CD4-positive, alpha-beta T cell treated with Interleukin-1 beta for 1 hour (primary cell): Measurements from ENCODE around the gene EVPLL.
"Not testable (repeated sequence)": the region's sequence is repeated elsewhere in the genome, so short reads cannot be mapped to it uniquely, and the experiment has no call there.

Source experiments
- DNase-seq, 2 donors: peaks; one replicate each; pipeline ENCODE4 v3.0.0-alpha.2; 2020 to 2022

Gene EVPLL

DNA sequence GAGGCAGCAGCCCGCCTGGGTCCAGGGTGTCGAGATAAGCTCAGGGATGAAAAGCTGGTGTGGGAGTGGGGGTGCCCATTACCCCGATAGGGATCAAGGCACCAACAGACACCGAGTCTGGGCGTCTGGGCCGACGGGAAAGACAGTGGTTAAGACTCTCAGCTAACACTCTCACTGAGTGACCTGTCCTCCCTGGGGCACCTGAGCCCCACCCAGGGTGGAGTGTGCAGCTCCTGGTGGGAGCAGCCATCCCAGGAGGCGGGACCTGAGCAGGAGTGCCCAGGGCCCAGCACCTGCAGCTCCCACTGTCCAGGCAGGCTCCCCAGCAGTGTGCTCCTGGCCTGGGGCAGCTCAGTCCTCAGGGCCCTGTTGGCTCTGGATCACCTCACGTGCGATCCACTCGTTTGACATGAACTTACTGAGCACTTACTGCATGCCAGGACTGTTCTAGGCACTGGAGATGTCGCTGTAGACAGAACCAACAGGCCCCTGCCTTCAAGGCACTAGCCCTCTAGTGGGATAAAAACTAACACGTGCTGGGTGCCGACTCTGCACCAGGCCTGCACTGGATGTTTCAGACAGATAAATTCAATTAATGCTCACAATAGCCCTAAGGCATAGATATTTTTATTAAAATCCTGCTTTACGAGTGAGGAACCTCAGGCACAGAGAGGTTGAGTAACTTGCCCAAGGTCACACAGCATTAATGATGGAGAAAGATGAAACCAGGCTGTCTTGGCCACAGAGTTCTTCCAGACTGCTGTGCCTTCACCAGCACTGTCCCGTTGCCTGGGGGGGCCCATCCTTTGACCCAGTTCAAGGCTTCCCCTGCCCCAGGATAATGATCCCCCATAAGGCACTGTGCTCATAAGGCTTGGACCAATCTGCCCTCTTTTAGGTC is 1.9 kb downstream of the EVPLL start:
- DNase-seq: no peak

DNA sequence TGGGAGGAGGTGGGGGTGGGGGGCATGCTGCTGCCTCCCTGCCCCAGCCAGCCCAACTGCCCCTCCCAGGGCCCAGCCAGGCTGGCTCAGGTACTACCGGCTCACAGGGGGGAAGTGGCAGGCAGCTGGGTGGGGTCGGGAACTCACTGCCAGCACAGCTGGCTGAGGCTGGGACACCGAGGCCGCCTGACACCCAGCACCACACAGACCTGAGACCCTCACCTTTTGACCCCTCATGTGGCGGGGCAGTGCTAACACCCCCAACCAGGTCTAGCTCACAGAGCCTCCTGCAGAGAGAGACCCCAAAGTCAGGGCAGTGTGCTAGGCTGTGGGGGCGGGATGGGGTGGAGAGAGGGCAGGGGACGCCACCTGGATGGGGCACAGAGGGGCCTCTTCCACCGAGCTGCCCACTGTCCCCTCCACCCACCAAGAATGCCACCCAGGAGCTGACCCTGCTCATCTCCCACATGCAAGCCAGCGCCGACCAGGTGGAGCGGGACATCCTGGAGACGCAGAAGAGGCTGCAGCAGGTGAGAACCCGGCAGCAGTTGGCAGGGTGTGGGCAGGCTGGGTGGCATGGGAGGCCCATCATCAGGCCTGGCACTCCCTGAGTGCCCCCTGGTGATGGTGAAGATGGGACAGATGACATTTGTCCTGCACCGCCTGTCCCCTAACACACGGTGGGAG is 3.0 kb downstream of the EVPLL start:
- no peak for DNase-seq

DNA sequence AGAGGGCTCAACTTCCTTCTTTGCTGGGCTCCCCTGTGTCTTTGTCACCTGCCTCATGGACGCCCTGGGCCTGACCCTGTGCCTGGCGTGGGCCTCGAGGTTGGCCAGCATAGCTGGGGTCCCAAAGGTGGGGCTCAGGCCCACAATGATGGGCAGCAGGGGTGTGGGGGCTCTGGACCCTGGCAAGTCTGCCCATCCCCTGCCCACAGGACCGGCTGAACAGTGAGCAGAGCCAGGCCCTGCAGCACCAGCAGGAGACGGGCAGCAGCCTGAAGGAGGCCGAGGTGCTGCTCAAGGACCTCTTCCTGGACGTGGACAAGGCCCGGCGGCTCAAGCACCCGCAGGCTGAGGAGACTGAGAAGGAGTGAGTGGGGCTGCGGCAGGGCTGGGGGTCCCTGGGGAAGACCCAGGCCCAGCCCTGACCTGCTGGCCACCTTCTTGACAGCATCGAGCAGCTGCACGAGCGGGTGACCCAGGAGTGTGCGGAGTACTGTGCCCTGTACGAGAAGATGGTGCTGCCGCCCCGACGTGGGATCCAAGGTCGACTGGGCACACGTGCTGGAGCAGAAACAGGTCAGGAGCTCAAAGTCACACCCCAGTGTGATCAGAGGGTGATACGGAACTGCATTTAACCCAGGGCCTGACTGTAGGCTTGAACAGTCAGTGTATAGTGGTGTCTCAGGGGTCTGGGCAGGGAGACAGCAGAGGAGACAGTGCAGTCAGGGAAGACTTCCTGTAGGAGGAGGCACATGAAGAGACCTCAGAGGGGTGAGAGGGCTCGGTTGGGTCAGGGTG is 3.8 kb downstream of the EVPLL start:
- no peak for DNase-seq

DNA sequence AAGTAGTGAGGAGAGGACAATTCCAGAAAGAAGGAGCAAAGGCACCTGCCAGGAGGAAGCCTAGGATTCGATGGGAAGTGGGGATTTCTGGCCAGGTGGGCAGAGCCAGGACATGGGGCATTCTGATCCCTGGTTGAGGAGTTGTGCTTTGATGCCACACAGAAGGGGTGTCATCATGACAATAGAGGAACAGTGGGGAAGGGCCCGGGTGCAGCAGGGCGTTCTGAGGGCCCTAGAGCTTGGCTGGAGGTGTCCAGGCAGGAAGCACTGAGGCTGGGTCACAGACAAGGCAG is 4.3 kb downstream of the EVPLL start:
- no peak for DNase-seq

DNA sequence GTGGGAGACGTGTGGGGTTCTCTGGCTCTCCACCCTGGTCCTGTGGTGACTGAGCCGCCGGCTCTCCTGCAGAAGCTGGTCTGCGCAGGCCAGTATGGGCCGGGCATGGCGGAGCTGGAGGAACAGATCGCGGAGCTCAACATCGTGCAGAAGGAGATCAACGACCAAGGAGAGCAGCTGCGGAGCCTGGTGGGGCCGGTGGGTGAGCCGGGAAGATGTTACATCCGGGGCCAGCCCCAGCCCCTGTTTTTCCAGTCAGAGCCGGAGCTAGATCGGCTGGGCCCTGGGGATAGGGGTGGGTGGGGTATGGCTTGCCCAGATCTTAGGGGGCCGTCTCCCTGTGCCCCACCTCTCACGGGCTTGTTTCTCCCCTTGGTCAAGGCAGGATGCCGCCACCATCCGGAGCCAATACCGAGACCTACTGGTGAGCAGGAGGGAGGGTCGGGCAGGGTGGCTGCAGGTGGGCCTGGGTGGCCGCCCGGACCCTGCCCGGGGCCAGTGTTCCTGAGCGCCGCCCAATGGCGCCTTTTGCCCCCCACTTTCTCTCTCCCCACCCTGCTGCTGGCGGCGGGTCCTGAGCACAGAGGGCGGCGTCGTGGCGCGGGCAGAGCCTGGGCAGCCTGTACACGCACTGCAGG is 5.0 kb downstream of the EVPLL start:
- DNase-seq: no peak

DNA sequence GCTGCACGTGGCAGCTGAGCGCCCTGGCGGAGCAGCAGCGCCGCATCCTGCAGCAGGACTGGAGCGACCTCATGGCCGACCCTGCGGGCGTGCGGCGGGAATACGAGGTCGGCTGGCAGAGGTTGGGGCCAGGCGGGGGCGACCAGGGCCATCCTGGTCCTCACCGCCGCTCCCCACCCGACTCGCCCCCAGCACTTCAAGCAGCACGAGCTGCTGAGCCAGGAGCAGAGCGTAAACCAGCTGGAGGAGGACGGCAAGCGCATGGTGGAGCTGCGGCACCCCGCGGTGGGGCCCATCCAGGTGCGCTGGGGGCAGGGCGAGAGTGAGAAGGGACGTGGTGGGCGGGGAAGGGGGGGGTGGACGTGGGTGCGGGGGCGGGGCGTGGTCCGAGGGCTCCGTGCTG is 5.5 kb downstream of the EVPLL start:
- DNase-seq: peak in 1 of 2 donors; percentile 9

DNA sequence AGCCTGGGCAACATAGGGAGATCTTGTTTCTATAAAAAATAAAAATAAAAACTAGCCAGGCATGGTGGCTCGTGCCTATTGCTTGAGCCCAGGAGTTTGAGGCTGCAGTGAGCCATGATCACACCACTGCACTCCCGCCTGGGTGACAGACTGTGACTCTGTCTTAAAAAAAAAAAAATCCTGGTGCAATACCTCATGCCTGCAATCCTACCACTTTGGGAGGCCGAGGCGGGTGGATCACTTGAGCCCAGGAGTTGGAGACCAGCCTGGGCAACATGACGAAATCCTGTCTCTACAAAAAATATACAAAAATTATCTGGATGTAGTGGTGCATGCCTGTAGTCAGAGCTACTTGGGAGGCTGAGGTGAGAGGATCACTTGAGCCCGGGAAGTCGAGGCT is 6.7 kb downstream of the EVPLL start:
- DNase-seq: not testable (repeated sequence)

DNA sequence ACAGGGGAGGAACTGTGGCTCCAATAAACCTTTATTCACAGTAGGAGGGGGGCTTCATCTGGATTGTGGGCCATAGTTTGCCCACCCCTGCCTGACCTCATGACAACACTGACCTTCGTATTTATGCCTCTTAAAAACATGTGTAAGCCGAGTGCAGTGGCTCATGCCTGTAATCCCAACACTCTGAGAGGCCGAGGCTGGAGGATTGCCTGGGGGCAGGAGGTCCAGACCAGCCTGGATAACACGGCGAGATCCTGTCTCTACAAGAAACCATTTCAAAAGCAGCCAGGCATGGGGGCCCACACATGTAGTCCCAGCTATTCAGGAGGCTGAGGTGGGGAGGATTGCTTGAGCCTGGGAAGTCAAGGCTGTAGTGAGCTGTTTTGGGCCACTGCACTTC is 10.0 kb downstream of the EVPLL start:
- not testable (repeated sequence) for DNase-seq

DNA sequence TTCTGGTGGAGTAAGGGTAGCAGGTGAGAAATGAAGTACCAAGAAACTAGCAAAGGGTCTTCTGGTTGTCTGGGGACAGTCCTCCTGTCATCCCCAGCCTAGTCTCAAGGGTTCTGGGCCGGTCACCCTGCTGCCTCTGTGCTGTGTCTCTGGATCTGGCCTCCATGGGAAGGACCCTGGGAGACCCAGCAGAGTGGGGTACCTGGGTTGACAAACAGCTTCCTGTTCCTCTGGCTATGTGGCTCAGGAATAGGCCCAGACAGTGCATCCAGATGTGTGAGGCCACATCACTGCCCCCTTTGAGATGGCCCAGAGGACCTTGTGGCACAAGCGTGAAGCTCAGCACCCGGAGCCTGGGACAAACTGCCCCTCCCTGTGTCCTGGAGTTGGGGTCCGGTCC is 10.7 kb downstream of the EVPLL start:
- DNase-seq: not testable (repeated sequence)

DNA sequence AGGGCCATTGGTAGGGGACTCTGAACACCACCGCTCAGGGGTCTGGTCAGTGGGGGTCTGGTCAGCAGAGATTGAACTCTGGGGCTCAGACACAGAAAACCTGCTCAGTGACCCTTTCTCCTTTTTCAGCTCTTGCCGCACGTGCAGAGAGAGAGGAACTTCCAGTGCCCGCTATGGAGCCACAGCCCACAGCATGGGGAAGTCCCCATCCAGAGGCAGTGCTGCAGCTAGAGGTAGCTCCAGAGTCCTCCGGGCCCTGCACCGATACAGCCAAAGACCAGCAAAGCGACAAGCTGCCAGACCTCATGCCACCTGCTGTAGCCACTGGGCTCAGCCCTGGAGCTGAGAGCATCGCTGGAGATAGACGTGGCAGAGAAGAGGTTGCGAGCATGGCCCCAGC is 11.2 kb downstream of the EVPLL start:
- not testable (repeated sequence) for DNase-seq

DNA sequence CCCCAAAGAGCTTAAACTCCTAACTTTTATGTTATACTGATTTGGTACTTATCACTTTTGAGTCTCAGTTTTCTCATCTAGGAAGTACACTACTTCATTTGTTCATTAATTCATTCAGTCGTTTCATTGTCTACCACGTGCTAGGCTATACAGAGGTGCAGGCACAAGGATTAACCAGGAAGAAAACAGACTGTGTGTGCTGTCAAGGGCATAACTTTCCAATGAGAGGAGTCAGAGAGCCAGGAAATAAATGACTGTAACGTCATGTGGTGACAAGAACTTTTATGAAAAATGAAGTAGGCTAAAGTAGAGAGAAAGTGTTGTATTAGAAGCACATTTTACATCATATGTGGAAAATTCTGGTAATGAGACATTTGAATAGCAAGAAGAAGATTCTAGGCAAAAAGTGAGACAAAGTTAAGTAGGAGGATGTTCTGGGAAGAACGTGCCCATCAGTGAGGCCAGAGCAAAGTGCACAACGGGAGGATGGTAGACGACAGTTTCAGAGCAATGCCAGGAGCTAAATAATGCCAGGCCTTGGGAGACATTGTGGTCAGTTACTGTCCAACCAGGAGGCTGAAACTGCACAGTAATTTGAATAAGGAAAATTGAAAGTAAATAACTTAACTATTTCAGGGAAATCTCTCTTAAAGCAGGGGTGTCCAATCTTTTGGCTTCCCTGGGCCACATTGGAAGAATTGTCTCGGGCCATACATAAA is 24.5 kb downstream of the EVPLL start:
- not testable (repeated sequence) for DNase-seq

DNA sequence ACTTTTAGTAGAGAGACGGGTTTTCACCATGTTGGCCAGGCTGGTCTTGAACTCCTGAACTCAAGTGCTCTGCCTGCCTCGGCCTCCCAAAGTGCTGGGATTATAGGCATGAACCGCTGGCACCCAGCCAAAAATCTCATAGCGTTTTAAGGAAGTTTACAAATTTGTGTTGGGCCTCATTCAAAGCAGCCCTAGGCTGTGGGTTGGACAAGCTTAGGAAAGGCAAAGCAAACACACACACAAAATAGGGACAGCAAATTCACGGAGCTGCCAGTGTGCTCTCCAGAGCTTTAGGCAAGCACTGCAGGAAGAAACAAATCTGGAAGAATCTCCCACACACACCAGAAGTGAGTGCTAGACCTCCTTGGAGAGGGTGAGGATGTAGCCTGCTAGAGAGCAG is 25.6 kb downstream of the EVPLL start:
- DNase-seq: not testable (repeated sequence)

DNA sequence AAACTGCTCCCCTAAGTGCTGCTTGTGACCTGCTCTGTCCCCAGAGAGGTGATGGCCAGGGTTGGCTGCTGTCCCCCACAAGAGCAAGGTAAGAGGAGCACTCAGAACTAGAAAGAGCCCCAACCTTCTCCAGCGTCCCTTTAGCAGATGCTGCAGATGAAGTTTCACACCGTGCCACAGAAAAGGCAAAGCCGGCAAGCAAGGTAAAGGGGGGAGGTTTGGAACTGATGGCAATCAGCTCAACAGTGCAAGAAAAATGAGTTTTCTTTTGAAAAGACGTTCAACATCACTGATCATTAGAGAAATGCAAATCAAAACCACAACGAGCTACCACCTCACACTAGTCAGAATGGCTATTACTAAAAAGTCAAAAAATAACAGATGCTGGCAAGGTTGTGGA is 26.0 kb downstream of the EVPLL start:
- not testable (repeated sequence) for DNase-seq

DNA sequence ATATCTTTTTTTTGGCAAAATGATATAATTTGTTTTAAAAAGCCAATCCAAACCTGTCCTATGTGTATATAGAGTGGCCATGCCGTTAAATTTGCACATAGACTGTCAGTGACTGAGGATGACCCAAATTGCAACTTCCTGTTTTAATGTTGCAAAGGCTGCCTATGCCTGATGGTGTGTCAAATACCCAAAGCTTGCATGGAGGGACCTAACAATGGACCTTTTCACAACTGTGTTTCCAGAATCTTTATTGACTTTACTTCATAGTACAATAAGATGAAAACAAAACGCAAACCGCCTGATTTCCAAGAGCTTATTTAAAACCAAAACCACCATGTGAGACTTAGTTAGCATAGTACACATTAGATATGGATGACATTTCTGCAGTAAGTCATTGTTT is 31.3 kb downstream of the EVPLL start:
- DNase-seq: not testable (repeated sequence)

DNA sequence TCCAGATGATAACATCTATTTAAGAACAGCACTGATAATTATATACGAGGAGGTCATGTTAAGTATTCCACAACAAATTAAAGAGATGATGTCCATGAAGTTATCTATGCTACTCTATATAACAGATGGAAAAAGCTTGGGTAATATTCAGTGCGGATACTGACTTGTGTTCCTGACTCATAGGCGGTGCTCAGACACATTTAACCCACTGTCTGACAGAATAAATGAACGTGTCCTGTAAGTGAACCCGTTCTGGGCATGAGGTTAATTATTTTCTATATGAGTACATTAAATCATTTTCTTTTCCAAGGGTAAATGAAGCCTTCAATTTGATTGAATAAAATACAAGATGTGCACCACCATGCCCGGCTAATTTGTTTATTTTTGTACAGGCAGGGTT is 31.7 kb downstream of the EVPLL start:
- DNase-seq: not testable (repeated sequence)

DNA sequence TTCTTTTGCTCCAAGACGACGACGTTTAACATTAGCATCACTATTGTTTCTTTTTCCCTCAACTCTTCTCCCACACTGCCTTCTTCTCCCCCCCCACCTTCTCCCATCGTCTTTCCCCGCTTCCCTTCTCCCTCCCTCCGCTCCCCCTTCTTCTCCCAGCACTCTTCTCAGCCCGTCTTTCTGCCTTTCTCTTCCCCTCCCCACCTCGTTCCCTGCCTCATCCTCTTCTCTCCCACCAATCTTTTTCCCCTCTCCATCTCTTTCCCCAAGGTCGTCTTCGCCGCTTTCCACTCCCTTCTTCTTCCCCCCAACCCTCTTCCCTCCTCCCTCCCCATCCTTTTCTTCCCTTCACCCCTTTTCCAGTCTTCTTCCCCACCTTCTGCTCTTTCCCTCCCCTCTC is 33.2 kb downstream of the EVPLL start:
- not testable (repeated sequence) for DNase-seq

DNA sequence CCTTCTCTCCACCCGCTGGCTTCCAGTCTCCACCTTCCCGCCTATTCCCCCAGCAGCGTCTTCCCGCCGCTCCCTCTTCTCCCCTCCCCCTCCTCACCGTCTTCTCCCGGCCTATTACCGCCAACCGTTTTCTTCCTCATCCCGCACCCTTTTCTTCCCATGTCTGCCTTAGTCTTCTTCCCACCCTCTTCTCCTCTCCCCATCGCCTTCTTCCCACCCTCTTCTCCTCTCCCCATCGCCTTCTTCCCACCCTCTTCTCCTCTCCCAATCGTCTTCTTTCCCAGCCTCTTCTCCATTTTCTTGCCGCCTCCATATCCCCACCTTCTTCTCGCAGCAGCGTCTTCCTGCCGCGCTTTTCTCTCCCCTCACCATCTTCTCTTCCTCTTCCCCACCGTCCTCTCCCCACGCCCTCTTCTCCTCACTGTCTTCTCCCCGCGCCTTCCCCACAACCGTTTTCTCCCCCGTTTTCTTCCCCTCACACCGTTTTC is 33.8 kb downstream of the EVPLL start:
- DNase-seq: not testable (repeated sequence)

DNA sequence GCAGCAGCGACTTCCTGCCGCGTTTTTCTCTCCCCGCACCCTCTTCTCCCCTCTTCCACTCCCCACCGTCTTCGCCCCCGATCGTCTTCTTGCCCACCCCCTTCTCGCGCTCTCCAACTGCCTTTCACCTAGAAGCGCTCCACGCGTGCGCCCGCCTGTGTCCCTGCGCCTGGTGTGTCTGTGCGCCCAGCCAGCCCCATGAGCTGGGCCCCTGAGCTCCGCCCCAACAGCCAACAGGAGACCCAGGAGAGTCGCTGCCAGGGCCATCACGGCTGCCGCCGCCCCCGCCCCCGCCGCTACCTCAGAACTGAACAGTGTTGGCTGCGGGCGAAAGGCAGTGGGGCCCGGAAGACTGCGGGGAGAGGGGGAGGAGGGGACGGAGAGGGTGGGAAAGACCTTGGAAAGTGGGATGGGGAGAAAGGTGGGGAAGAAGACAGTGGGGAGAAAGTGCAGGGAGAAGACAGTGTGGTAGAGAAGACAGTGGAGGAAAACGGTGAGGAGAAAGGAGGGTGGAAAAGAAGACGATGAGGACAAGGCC is 34.5 kb downstream of the EVPLL start:
- peak in 1 of 2 donors; percentile 40 for DNase-seq

DNA sequence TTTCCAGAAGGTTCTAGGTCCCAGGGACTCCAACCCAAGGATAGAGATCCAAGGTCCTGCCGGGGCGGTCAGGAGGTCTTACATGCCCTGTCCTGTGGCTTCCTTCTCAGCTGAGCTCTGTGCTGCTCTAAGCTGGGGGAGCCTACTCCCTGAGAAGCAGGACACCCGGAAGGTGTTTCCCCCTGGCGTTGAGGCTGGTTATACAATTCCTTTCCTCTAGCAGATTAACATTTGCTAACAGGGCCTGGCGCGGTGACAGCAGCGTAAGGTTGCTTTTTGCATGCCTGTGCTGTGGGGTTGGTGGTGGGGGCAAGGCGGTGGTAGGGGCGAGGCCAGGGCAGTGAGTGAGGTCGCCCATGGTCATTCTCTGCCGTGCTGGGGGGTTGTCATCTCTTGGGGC is 43.9 kb downstream of the EVPLL start:
- not testable (repeated sequence) for DNase-seq

DNA sequence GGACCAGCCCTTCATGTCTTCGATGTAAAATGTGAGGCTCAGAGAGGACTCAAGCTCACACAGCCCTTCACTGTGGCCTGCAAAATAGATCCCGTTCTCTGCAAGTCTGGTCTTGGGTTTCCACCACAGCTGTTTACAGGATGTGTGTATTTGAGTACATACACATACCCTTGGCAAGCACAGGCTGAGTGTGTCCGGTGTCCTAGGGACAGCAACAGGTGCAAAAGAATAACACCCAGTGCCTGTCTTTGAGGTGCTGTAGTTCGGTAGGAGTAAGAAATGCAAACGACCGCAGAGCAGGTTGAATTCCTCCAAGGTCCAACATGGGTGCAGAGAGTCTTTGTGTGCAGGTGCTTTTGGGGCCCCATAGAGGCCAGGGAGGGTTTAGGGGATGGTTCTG is 44.9 kb downstream of the EVPLL start:
- not testable (repeated sequence) for DNase-seq

DNA sequence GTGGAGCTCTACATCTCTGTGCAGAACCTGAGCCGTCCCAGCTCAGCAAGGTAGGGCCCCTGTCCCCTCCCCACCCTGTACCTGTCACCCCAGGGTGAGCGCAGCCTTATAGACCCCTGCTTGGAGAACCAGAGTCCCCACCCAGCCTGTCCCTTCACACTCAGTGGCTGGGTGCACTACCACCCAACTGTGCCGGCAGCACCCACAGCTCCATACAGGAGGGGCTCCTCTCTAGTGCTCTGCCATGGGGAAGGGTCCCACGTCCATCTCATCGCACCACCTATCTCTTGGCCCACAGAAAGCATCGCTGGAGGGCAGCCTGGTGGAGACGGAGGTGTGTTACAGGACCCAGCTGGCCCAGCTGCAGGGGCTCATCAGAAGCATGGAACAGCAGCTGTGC is 45.4 kb downstream of the EVPLL start:
- not testable (repeated sequence) for DNase-seq

DNA sequence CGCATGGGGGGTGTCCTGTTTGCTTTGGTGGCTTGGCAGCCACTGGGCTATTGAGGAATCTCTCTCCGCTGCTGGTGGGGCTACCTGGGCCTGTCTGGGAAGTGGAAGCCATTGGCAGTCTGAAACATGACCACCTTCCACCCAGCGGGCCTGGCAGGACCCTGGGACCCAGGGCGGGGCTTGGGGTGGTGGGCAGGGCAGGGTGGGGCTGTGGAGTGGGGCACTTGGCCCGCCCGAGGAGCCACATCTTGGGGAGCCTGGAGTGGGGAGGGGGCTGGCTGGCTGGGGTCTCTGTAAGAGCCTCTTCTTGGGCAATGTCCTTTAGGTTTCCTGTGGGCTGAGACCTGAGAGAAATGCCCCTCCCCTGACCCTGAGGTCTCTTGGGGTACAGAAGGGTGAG is 48.0 kb downstream of the EVPLL start:
- DNase-seq: not testable (repeated sequence)
